GM12892 (cell line): ENCODE results near the gene TSSC4.

ENCODE experiments used
- POLR2A ChIP-seq: IDR thresholded peaks from 2 replicates; pipeline ENCODE4 v1.6.1; 2011; ENCODE audit warnings: low read depth, low read length, control low read depth
- POLR2AphosphoS5 ChIP-seq: IDR thresholded peaks from 2 replicates; pipeline ENCODE4 v1.6.1; 2011; ENCODE audit warnings: low read depth, low read length, control low read depth
- TAF1 ChIP-seq: IDR thresholded peaks from 2 replicates; pipeline ENCODE4 v1.6.1; 2011; ENCODE audit warnings: low read depth, mild to moderate bottlenecking, control low read depth, low read length, borderline replicate concordance

DNA sequence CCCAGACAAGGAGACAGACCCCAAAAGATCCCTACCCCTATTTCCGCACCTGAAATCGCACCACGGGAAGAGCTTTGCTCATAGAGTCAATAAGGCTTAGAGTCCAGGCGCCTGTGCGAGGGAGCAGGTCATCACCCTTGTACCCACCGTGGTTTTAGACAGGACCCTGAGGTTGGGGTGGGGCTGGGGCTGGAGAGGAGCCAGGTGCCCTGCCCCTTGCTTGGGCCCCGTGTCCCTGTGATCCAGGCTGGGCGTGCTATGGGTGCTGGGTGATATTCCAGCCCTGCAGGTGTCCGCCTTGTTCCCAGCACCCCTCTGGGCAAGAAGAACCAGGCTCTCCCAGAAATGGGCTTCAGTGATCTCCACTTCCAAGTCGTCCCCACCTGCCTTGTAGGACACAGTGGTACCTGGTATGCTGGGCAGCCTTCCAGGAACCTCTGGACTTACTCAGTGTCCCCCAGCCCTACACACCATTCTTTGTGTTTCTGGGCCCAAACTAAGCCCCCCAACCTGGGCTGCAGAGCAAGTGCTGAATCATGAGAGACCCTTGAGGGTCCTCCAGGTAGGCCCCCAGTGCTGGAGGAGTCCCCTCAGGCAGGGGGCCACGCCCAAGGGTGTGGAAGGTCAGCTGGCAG is 18.9 kb upstream of the TSSC4 start:
- no peak for TF ChIP-seq POLR2A
- TF ChIP-seq TAF1: no peak
- no peak for TF ChIP-seq POLR2AphosphoS5
